GM23248 (cell line): ENCODE data around the gene SMPDL3B. TPM values are rescaled to one million over a fixed set of nuclear protein-coding genes. Genes with fewer than 3 reads are reported as not detected.
A peak's percentile ranks its signal among the peaks of the same experiment; 100 is the strongest.

Experiments used
- DNase-seq: peaks from one replicate; pipeline ENCODE4 v3.0.0-alpha.2; 2015
- H2AFZ ChIP-seq: fragments of 200-600 bp; sonication (generic); 2 replicates; pipeline ENCODE4 v1.6.1; 2016; ENCODE audit warnings: antibody characterized with exemption
- H3F3A ChIP-seq: fragments of 200-600 bp; sonication (generic); 2 replicates; pipeline ENCODE4 v1.6.1; 2016; ENCODE audit warnings: mild to moderate bottlenecking, antibody characterized with exemption, mixed run types; ENCODE audit not compliant: insufficient read depth
- H3K27ac ChIP-seq: fragments of 200-600 bp; sonication (generic); 2 replicates; pipeline ENCODE4 v1.5.1; 2016; ENCODE audit warnings: mild to moderate bottlenecking
- H3K27me3 ChIP-seq: fragments of 200-600 bp; sonication (generic); replicated peaks from 2 replicates; pipeline ENCODE4 v1.6.1; 2016; ENCODE audit warnings: mild to moderate bottlenecking; ENCODE audit not compliant: insufficient read depth
- H3K36me3 ChIP-seq: fragments of 200-600 bp; sonication (generic); 2 replicates; pipeline ENCODE4 v1.6.1; 2016; ENCODE audit warnings: low read depth, mild to moderate bottlenecking
- H3K4me1 ChIP-seq: fragments of 200-600 bp; sonication (generic); 2 replicates; pipeline ENCODE4 v1.6.1; 2016; ENCODE audit warnings: mild to moderate bottlenecking; ENCODE audit not compliant: insufficient read depth
- H3K4me2 ChIP-seq: fragments of 200-600 bp; sonication (generic); one replicate; pipeline ENCODE4 v1.6.1; 2016; ENCODE audit warnings: mild to moderate bottlenecking; ENCODE audit not compliant: unreplicated experiment
- H3K4me3 ChIP-seq: fragments of 200-600 bp; sonication (generic); 2 replicates; pipeline ENCODE4 v1.5.1; 2016; ENCODE audit warnings: mild to moderate bottlenecking
- H3K79me2 ChIP-seq: fragments of 200-600 bp; sonication (generic); 2 replicates; pipeline ENCODE4 v1.6.1; 2016; ENCODE audit warnings: mild to moderate bottlenecking; ENCODE audit not compliant: insufficient read depth
- H3K9ac ChIP-seq: fragments of 200-600 bp; sonication (generic); 2 replicates; pipeline ENCODE4 v1.6.1; 2016; ENCODE audit warnings: mild to moderate bottlenecking
- H3K9me2 ChIP-seq: fragments of 200-600 bp; sonication (generic); 2 replicates; pipeline ENCODE4 v1.6.1; 2016; ENCODE audit warnings: mixed run types, mild to moderate bottlenecking, moderate library complexity; ENCODE audit not compliant: insufficient read depth
- H3K9me3 ChIP-seq: fragments of 200-600 bp; sonication (generic); one replicate; pipeline ENCODE4 v1.6.1; 2017; ENCODE audit warnings: low read depth
- H4K20me1 ChIP-seq: fragments of 200-600 bp; sonication (generic); 2 replicates; pipeline ENCODE4 v1.6.0; 2016; ENCODE audit not compliant: insufficient read depth
- EZH2 ChIP-seq: fragments of 200-600 bp; sonication (generic); IDR thresholded peaks from 2 replicates; pipeline ENCODE4 v1.6.1; 2018; ENCODE audit warnings: antibody characterized with exemption, mild to moderate bottlenecking; ENCODE audit not compliant: insufficient read depth, poor library complexity, severe bottlenecking
- EZH2phosphoT487 ChIP-seq: fragments of 200-600 bp; sonication (generic); IDR thresholded peaks from 2 replicates; pipeline ENCODE4 v1.6.1; 2018; ENCODE audit warnings: antibody characterized with exemption, moderate library complexity, mild to moderate bottlenecking, low read depth; ENCODE audit not compliant: insufficient read depth
- WGBS, 2 experiments: methylation state at CpG; one replicate each; pipeline ENCODE4 v1.1.6; 2015 to 2017; ENCODE audit warnings: low lambda C conversion rate in 2 of 2, low coverage in 1 of 2; ENCODE audit errors: missing lambda C conversion rate in 2 of 2; 5-methylcytosine and 5-hydroxymethylcytosine counted together
- in situ Hi-C: fragments of 300-500 bp; cut with MboI; formaldehyde crosslinking; loops from 2 replicates; pipeline ENCODE4 v1.15.0; 2020
- polyA plus RNA-seq: library from polyadenylated mRNA; unstranded; fragments of >200 nt; fragmentation: Nextera tagmentation; extraction: Ambion mirVana; gene quantifications from 2 replicates; pipeline ENCODE4 v1.2.1, GENCODE V29; 2016
- total RNA-seq: library from RNA; depleted of rRNA; stranded (reverse); fragments of >200 nt; shearing (Covaris generic); gene quantifications from 2 replicates; pipeline ENCODE4 v1.2.3, GENCODE V29; 2014

The SMPDL3B gene
- total and polyA plus RNA-seq, 2 experiments from 2014 or later = not detected

DNA sequence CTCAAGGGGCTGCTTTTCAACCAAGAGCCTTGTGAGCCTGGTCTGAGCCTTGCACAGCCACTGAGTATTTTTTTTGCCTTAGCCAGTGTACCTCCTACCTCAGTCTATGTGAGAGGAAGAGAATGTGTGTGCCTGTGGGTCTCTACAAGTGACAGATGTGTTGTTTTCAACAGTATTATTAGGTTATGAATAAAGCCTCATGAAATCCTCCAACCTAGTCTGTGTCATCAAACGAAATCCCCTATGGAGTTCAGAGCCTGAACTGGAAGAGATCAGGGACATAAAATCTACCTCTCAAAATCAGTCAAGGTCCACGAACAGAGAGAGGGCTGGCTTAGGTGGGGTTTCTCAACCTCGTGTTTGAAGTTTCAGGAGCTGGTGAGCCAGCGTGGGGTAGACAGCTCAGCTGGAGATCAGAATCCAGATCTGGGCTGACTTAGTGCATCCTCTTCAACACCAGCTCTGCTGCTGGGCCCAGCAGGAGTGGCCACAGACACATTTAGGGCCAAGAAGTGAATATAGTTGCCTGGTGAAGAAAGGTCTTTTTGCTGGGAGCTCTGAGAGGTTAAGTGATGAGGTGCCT lies 33.2 kb downstream of the SMPDL3B start:
- Histone ChIP-seq H3K4me2 (peak overlapping the region; percentile 40), H3K27ac (peak overlapping the region; percentile 99), H3K4me3 (no peak overlapping the region), H3K9ac (peak overlapping the region; percentile 81), H3F3A (peaks cover 41% of the 10 kb centered on the region), H4K20me1 (no peaks in the 10 kb centered on the region), H3K9me3 (no peaks in the 10 kb centered on the region), H2AFZ (no peak overlapping the region; the same call in 1 of the 2 replicates), H3K9me2 (no peaks in the 10 kb centered on the region), H3K79me2 (peaks cover 11% of the 10 kb centered on the region), H3K4me1 (peaks cover 50% of the 10 kb centered on the region), H3K27me3 (no peaks in the 10 kb centered on the region), H3K36me3 (no peaks in the 10 kb centered on the region)
- WGBS, 2 experiments = 85 to 90% methylated on average over 4 of the region's 4 CpGs
- in situ Hi-C loops = no loop called here
- no peak for TF ChIP-seq EZH2
- TF ChIP-seq EZH2phosphoT487 = no peak
- DNase-seq = peak; percentile 46

DNA sequence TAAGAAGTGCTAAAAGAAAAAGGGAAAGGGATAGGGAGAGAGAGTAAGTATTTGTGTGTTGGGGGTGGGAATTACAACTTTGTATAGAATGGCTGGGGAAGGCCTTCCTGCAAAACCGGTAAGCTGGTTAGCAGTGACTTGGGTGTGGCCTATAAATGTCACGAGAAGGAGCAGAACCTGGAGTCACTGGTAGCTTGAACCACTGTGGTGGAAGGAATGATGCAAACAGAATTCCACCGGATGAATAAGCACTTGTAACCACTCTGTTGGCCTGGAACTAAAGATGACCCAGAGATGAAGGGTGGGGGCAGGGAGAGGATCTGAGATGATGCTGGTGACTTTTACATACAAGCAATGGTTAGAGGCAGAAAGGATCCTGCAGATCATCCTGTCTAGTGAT lies 33.9 kb downstream of the SMPDL3B start:
- Histone ChIP-seq H4K20me1 (no peaks in the 10 kb centered on the region), H2AFZ (no peak overlapping the region; the same call in 1 of the 2 replicates), H3K27me3 (no peaks in the 10 kb centered on the region), H3K9ac (peak overlapping the region; percentile 81), H3K4me3 (no peak overlapping the region), H3K4me1 (peaks cover 50% of the 10 kb centered on the region), H3K27ac (peak overlapping the region; percentile 99), H3K36me3 (no peaks in the 10 kb centered on the region), H3K79me2 (peaks cover 4% of the 10 kb centered on the region; the same call in 1 of the 2 replicates), H3K9me3 (no peaks in the 10 kb centered on the region), H3F3A (peaks cover 41% of the 10 kb centered on the region), H3K9me2 (no peaks in the 10 kb centered on the region), H3K4me2 (peak overlapping the region; percentile 48)
- TF ChIP-seq EZH2phosphoT487 = no peak
- no peak for TF ChIP-seq EZH2
- peak; percentile 97 for DNase-seq
- WGBS, 2 experiments = 0% methylated on average over 3 of the region's 3 CpGs
- in situ Hi-C loops = no loop called here

DNA sequence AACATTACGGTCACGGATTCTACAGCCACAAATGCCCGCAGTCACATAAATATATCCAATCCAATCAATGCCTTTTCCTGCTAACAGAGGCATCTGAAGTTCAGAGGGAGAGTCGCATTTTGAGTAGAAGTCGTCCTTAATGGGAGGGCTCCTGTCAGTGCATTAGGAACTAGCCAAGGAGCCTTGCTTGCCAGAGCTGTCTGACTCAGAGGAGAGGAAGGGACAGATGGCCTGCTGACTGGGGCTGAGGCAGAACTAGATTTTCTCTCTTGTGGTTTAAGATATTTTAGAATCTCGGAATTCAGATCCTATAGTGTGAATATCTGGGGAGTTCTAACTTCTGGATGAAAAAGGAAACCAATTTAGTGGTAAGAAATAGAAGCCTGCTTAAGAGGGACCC lies 35.6 kb downstream of the SMPDL3B start:
- Histone ChIP-seq H3K27me3 (no peaks in the 10 kb centered on the region), H3K4me3 (peak overlapping the region; percentile 2; the same call in 1 of the 2 replicates), H3K27ac (peak overlapping the region; percentile 99), H4K20me1 (no peaks in the 10 kb centered on the region), H3K9me2 (no peaks in the 10 kb centered on the region), H3K9ac (peak overlapping the region; percentile 68), H2AFZ (peak overlapping the region; percentile 42; the same call in 1 of the 2 replicates), H3K4me1 (peaks cover 50% of the 10 kb centered on the region), H3K79me2 (0 out of 2 replicates have a peak, but pooled peaks cover 2% of the 10 kb centered on the region), H3K9me3 (no peaks in the 10 kb centered on the region), H3K4me2 (peak overlapping the region; percentile 48), H3F3A (peaks cover 41% of the 10 kb centered on the region), H3K36me3 (no peaks in the 10 kb centered on the region)
- in situ Hi-C loops = no loop called here
- DNase-seq = peak; percentile 95
- 1 to 4% methylated on average over 6 of the region's 6 CpGs for WGBS, 2 experiments
- no peak for TF ChIP-seq EZH2
- TF ChIP-seq EZH2phosphoT487 = no peak

DNA sequence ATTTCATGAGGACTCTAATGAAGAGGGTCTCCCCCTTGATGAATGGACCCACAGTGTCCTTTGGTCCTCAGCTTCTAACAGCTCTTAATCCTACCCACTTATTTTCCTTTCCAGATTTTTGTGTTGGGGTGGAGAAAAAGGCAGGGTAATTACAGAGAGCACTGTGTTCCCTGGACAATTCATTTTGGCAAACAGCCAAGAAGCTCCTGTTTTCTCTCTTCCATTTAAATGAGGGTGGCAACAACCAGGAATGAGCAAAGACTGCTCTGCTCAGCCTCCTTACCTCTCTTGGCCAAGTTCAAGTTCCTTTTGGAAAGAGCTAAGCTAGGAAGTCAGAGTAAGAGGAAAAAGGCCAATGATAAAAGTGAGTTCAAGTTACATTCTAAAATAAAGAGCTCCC lies 36.9 kb downstream of the SMPDL3B start:
- Histone ChIP-seq H3K4me3 (no peak overlapping the region), H4K20me1 (no peaks in the 10 kb centered on the region), H3K79me2 (no peaks in the 10 kb centered on the region), H3K36me3 (0 out of 2 replicates have a peak, but pooled peaks cover 4% of the 10 kb centered on the region), H3K9me2 (no peaks in the 10 kb centered on the region), H2AFZ (no peak overlapping the region), H3F3A (peaks cover 41% of the 10 kb centered on the region), H3K27me3 (no peaks in the 10 kb centered on the region), H3K4me2 (no peak overlapping the region), H3K9me3 (no peaks in the 10 kb centered on the region), H3K4me1 (peaks cover 50% of the 10 kb centered on the region), H3K9ac (no peak overlapping the region), H3K27ac (peak overlapping the region; percentile 99; the same call in 1 of the 2 replicates)
- in situ Hi-C loops = no loop called here
- DNase-seq = peak; percentile 27
- TF ChIP-seq EZH2phosphoT487 = no peak
- TF ChIP-seq EZH2 = no peak
